HG03342 (cell line): ENCODE data around the gene PTPN21.

Experiments used
- ATAC-seq: cut with Tn5 transposase; IDR thresholded peaks from one replicate; pipeline ENCODE4 v1.9.1; 2021; ENCODE audit warnings: mild to moderate bottlenecking, moderate library complexity; ENCODE audit not compliant: unreplicated experiment

PTPN21 gene

DNA sequence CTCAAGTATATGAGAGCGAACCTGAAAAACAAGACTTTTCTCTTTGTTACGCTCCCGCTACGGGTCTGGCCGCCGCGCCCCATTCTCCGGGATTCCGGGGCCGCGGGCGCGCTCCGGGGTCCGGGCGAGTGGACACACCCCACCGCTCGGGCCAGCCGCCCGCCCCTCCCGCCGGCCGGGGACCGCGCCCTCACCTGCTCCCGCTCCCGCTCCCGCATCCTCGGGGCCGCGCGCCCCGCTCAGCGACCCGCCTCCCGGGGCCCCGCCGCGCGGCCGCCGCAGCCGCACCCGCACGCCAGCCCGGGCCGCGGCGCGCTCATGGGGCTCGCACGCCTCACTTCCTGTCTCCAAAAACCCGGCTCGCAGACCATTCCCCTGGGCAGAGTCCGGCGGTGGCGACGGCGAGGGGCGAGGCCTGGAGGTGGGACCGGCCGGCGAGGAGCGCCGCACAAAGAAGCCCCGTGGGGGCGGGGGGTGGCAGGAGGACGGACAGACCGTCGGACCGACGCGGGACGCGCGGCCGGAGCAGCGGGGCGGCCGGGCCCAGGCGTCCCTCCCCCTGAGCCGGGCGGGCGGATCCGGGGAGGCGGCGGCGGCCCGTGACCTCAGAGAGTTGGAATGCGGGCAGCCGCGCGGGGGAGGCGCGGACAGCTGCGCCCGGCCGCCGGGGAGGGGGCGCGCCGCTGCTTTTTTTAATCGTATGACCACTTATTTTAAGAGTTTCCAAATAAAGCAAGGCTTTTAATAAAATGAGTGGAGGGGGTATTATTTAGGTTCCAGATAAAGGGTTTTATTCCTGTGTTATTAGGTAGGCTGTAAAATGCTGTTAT is at the start of gene PTPN21:
TSS of gene PTPN21 (minus strand) at position 551 of the 830 bp plus-strand sequence. CDS start 4,590 bp downstream, outside the sequence.
- peak; percentile 46 for ATAC-seq

DNA sequence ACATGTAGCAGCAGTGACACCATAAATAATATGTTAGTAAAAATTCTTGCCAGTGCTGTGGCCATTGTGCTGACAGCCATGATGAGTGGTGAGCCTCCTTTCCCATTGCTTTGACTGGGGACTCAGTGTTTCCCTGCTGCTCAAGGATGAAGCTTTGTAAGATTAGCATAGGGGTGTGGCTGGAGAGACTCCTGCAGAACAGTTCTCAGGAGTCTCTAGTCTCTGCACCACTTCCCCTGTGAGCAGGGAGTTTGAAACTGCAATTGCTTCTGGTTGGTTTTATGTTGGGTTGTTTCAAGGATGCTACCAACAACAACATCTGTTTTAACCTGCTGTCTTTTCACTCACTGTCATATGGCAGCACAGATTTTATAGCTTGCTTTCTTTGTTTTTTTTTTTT is 49.4 kb upstream of the PTPN21 start:
- no peak for ATAC-seq

DNA sequence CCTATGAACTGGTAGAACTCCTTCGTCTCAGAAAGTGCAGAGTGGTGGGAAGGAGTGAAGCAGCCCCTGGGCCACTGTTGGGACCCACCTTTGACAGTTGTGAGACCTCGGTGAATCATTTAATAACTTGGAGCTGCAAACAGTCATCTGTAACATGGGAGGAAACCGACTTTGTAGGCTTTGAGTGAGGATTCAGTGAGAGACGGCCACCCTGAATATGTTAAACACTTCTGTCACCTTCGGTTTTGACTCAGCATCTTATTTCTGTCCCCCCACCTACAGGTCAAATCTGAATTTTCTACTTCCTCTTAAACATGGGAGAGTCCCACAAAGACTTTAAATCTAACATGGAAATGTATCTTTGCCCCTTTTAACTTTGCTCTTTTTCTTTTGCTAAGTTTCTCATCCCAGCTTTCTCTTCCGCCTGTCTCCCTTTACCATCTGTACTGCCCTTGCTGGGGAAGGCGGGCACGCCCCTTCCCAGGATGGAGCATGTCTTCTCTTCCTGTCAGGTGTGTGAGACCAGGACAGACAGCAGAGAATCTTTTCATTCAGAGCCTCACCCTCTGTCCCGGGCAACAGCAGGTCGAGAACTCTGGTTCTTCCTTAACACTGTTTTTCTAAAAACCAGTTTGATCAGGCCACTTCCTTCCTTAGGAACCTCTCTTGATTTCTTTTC is 45.1 kb upstream of the PTPN21 start:
- peak; percentile 94 for ATAC-seq

DNA sequence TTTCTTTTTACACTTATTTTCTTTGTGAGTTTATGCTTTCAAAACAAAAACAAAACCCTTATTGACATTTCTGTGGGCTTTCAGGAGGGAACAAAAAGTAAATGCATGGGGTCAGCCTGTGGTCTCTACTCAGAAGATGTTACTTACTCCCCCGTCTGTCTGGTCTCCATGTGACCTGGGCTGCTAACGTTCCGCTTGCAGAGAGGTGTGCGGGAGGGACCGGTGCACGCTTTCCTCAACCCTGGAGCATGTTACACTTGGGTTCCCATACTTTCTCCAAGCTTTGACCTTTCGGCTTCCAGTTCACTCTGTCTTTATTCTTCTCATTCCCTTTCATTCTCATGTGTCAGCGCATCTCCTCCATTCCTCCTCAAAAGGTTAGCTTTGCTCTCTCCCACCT is 44.5 kb upstream of the PTPN21 start:
- peak; percentile 17 for ATAC-seq

DNA sequence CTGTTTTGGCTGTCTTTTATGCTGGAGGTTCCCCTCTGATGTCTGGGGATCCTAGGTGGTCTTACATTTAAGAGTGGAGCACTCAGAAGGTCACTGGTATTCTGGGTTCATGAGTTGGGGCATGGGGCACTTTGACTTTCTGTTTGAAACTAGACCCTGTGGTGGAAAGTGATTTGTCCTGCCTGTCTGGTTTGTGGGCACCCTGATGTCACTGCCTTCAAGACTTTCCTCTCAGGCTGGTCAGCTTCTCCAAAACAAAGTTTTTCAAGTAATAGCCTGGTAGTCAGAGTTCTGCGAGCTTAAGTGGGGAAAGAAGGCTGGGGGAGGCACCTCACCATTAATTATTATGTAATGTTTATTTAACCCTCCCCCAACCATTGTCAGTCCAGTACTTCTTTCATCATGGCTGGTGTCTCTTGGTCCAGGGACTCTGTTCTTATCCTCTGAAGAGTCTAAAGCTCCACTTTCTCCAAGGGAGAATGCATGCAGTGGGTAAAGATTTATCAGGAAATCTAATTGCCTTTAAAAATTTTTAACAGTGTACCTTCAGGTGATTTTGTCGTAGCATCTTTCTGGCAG is 43.4 kb upstream of the PTPN21 start:
- ATAC-seq = no peak

DNA sequence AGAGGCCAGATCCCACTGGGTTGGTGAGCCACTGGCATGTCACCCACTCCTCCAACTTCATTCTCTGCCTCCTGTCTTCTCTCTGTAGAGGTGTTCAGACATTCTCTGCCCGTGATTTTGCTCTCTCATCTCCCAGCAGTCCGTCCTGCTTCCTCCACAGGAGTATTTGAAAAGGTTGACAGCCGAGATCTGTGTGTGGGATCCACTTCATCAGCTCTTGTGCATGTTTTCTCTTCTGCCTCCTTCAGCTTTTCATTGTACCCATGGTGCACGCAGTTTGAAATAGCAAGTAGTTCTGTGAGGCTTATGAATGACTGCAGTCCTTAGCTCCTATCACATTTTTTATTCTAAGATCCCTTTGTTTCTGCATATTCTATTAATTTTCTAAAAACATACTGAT is 42.8 kb upstream of the PTPN21 start:
- no peak for ATAC-seq

DNA sequence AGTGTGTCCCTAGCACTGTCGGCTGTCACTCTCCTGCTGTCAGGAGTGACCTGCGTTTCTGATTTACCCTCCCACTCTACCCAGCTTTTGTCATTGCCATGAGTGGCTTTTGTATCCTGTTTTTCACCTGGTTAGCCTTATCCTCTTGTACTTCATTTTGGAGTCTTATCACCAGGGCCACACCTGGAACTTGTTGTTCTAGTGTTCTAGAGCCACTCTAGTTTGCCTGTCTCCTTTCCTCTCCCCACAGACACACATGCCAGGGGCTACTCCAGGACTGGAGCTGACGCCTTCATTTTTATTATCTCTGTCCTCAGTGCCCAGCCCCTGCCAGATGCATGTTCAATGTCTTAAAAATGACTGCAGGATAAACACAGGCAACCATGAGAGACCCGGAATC is 42.2 kb upstream of the PTPN21 start:
- ATAC-seq = no peak

DNA sequence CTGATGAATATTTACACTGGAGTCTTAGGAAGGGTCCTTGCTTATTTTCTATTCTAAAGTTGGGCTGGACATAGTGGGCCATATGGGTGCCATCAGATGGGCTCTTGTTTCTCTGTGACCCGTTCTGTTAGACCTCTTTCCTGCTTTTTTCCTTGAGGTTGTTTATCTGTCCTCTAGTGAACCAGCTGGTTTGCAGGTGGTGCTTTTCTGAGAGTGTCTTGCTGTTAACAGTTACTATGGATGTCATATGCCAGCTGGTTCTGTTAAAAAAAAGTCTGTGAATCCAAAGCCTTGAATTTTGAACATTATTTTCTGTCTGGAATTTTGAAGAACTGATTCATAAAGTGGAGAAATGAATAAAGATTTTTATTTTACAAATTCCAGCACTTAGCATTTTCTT is 37.2 kb upstream of the PTPN21 start:
- ATAC-seq = no peak

DNA sequence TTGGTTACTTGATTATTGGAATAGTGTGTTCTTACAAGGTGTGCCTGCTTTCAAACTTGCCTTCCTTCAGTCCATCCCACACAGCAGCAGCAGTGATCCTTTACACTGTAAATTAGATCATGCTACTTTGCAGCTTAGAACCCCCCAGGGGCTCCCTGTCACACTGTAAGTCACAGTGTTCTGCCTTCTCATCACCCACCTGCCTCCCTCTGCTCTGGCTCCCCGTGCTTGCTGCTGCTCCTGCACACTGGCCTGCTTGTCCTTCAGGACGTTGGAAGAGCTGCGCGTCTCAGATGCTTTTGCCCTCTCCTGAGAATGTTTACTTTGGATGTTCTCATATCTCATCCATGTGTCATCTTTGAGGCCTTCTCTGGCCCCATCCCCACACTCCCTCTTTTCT is 35.4 kb upstream of the PTPN21 start:
- ATAC-seq = no peak

DNA sequence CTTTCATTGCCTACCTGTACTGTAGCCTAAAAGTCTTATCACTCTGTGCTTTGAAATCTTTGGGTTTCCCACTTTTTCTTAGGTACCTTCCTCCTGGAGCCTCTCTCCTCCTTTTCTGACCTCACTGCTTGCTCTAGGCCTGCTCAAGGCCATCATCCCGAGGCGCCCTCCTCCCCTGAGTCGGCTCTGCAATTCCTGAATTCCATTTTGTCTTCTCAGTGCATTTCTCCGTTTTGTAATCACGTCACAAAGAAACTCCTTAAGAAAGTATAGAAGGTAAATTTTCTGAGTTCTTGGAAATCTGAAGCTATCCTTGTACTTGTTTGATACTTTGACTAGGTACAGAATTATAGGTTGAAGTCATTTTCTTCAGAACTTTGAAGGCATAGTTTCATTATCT is 33.3 kb upstream of the PTPN21 start:
- ATAC-seq = no peak

DNA sequence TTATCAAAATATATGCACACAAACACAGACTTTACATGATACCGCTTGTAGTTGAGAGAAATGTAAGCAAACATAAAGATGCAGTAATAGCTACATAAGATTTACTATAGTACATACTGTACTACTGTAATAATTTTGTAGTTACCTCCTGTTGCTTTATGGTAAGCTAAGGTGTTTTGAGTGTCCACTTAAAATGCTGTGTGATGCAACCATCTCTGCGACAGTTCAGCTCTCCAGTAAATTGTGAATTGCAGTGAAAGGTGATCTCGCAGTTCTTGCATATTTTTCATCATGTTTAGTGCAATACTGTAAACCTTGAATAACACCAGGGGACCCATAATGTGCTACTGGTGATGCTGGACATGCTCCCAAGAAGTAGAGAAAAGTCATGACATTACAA is 29.6 kb upstream of the PTPN21 start:
- ATAC-seq = no peak

DNA sequence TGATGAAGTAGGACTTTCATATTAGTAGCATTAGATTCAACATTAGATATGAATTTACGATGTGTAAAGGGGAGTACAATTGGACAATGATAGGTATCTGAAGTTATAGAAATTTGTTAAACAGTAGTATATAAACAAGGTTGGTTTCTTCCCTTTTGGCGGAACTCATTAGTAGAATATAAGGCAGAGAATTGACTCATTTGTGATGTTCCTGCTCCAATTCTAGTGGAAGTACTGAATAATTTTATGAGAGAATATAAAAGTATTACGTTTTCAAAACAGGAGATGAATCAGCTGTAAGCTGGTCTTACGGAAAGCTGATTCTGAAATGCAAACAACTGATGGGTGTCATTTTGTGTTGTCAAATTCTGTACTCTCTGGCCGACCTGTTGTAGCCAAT is 21.4 kb upstream of the PTPN21 start:
- no peak for ATAC-seq

DNA sequence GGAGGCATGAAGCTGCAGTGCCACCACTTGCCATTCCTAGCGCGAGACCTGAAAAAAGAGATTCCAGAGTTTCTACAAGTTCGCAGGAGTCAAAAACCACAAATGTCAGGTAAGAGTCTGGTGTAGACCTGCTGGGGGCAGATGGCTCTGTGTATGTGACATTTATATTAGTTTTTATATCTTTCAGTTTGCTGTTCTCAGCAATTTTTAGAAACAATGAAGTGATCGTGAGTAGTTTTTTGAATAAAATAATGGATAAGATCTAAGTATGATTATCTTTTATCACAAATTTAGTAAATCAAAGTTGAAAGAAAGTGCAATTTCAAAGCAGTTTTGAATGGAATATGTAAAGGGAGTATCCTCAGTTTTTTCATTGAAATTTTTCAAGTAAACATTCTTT is 17.3 kb upstream of the PTPN21 start:
- ATAC-seq = no peak

DNA sequence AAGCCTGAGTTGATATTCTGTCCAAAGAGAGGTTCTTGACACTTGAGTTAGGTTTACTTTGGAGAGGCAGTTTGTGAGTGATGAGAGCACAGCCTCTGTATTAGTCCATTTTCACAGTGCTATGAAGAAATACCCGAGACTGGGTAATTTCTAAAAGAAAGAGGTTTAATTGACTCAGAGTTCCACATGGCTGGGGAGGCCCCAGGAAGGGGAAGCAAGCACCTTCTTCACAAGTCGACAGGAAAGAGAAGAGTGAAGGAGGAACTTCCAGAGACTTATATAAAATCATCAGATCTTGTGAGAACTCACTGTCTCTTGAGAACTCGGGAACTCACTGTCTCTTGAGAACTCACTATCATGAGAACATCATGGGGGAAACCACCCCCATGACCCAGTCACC is 13.4 kb upstream of the PTPN21 start:
- ATAC-seq = no peak

DNA sequence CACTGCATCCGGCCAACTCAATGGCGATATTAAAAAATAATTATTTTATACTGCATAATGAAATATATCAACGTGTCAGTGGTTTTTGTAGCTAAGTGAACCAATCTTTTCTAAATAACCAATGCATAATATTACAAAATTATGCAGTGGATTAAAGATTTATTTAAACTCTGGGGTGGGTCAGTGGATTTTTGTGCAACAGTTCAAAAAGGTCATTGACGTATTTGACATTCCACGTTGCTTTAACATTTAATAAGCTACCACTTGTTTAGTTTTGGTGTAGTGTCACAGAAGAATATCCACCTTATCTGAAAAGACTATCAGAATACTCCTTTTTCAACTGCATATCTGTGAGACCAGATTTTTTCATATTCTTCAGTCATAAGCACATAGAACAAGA is 10.6 kb upstream of the PTPN21 start:
- no peak for ATAC-seq

DNA sequence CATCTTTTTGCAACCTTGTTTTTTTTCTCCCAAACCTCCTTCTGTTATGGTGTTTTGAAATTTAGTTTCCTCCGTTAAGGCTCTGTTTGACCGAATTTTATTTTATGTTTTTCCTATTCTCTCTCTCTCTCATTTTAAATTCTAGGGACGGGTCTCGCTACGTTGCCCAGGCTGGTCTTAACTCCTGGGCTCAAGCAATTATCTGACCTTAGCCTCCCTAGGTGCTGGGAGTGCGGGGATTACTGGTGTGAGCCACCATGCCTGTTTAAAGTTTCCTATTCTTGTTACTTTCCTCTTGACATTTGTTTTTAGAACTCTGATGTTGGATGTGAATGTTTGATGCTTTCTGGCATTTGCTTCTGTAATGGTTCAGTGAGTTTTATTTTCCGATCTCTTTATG is 9.0 kb upstream of the PTPN21 start:
- ATAC-seq = no peak

DNA sequence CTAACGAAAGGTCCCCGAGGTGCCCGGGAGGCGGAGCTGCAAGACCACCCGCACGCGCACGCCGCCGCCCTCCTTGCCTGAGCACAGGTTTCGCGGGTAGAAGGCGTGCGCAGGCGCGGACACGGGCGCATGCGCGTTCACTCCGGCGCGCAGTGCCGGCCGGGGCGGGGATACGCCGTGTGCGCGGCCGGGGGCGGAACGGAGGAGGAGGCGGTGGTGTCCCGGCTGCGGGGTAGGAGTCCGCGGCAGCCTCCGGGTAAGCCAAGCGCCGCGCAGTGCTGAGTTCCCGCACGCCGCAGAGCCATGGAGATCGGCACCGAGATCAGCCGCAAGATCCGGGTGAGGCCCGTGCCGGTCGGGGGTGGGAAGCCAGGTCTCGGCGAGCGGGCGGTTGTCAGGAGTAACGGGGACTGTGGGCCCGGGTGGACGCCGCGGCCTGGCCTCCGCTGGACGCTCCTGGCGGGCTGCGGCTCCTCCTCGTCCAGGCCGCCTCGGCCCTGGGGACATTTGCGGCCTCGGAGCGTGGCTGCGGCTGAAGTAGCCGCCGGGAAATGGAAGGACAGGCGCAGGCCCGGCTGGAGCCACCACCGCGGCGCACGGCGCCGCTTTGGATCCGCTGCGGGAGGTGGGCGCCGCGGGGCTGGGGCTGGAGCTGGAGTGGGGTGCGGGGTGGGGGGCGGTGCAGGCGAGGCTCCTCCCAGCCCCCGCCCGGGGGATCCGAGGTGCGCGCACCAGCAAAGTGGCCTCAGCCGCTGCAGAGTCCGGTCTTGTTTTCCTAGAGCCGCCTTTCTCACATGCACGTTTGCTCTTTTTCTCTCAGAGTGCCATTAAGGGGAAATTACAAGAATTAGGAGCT is 8.3 kb upstream of the PTPN21 start, which contains the start of gene ZC3H14:
TSS of gene ZC3H14 (plus strand) at position 207 of the 856 bp plus-strand sequence. CDS start at position 304, 97 bp downstream.
- peak; percentile 93 for ATAC-seq

DNA sequence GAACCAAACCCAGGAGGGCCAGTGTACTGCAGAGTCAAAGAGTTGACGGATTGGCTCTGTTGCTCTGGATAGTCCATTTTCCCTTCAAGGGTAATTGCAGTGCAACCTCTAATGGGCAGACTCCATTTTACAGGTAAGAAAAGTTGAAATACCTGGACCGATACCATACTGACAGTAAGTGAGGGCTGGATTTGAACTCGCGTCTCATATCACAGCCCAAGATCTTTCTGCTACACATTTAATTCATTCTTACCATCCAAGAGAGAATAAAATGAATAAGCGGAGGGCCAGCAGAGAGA is 7.7 kb upstream of the PTPN21 start:
- ATAC-seq = no peak

DNA sequence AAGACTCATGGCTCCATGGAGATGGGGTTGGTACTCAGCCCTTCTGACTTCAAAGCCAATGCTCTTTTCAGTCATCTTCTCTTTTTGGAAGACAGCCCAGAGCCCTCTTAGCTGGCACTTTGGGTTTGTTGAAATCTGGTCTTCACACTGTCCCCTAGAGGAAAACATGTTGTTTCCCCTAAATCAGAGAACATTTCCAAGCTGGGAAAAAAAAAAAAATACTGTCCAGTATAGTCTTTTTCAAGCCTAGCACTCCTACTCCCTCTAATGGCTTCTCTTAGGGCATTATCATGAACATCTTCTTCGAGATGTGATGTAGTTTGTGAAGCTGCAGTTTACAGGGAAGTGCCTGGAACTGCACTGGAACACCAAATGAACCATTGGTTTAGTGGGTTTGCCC is 5.0 kb upstream of the PTPN21 start:
- no peak for ATAC-seq

DNA sequence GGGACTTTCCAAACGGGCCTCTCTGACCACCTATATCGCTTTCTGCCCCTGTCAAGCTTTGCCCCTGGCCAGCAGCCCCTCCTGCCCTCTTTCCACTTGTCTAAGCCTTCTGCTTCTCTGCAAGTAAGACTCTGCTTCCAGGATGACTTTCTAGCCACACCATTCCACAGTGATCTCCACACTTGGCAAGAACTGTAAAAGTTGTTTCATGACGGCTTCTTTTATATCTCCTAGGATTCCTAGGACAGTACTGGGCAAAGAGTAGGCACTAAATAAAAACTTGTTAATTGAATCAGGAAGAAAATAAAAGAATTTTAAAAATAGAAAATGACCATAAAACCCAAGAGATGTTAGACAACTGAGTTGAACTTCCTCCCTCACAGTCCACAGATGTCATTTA is 1.8 kb upstream of the PTPN21 start:
- ATAC-seq = no peak

DNA sequence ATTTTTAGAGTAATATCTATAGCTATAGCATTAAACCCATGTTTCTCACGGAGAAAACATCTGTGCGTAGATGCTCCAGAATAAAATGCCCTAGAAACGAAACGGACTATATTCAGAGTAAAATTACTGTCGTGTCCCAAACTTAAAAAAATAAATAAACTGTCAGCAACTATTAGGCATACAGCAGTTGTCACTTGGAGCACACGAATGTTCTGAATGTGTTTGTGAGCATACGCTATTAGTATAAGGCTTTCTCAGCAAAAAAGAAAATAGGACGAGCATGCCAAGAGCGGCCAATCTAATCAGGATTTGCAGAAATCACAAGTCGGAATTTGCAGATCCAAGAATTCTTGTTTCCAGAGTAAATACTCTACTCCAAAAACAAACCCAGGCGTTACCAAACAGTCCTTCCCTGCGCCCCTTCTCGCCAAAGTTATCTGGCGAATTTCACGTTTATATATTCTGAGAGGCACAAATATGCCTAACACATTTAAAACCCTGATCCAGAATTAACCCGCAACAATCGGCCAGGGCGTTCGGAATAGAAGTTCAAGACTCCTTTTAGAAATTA is 836 bp downstream of the PTPN21 start:
- no peak for ATAC-seq
